ENCODE results near the gene MSH3.

DNA sequence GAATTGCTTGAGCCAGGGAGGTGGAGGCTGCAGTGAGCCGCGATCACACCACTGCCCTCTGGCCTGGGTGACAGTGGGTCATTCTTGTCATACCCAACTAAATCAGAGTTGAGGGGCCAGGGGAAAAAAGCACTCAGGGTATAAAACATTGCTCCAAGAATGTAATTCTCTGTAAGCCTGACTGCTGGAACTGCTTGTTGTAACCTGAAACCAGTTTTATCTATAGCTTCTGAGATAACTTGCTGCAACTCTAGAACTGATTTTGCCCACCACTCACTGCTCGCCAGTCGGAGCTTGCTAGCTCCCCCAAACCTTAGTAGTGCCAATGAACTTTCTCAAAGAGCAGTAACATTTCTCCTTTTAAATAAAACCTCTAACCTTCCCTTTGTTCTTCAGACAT is 9.6 kb upstream of the MSH3 start:
- TF ChIP-seq, protein P1, sequence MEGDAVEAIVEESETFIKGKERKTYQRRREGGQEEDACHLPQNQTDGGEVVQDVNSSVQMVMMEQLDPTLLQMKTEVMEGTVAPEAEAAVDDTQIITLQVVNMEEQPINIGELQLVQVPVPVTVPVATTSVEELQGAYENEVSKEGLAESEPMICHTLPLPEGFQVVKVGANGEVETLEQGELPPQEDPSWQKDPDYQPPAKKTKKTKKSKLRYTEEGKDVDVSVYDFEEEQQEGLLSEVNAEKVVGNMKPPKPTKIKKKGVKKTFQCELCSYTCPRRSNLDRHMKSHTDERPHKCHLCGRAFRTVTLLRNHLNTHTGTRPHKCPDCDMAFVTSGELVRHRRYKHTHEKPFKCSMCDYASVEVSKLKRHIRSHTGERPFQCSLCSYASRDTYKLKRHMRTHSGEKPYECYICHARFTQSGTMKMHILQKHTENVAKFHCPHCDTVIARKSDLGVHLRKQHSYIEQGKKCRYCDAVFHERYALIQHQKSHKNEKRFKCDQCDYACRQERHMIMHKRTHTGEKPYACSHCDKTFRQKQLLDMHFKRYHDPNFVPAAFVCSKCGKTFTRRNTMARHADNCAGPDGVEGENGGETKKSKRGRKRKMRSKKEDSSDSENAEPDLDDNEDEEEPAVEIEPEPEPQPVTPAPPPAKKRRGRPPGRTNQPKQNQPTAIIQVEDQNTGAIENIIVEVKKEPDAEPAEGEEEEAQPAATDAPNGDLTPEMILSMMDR (IDR thresholded peaks at IDR 0.05), result no peak
- no peak for TF ChIP-seq POLR2A (IDR thresholded peaks at IDR 0.05)
- no peak for TF ChIP-seq POLR2AphosphoS5 (IDR thresholded peaks at IDR 0.05)

Data from suprapubic skin (tissue), 4 donors.